Activated CD8-positive, alpha-beta memory T cell treated with anti-CD3 and anti-CD28 coated beads for 4 hours (primary cell): ENCODE results near the gene AKIP1.
"Not testable (repeated sequence)": the region's sequence is repeated elsewhere in the genome, so short reads cannot be mapped to it uniquely, and the experiment has no call there.

Experiments
- DNase-seq, 2 donors: peaks; one replicate each; pipeline ENCODE4 v3.0.0-alpha.2; 2020; ENCODE audit warnings: low read depth in 2 of 2

Gene AKIP1

GRCh38 chr11:8917157-8917825 lies 6.3 kb downstream of the AKIP1 start:
- DNase-seq: no peak

- no peak for DNase-seq
Measured at GRCh38 chr11:8922691-8923090, 11.7 kb downstream of the AKIP1 start.

GRCh38 chr11:8925711-8926110 lies 14.7 kb downstream of the AKIP1 start:
- DNase-seq: no peak

GRCh38 chr11:8926236-8926635 lies 15.2 kb downstream of the AKIP1 start:
- DNase-seq: no peak

- DNase-seq: no peak
Measured at GRCh38 chr11:8927233-8927632, 16.2 kb downstream of the AKIP1 start.

- DNase-seq: no peak
Measured at GRCh38 chr11:8928205-8928604, 17.2 kb downstream of the AKIP1 start.

- DNase-seq: no peak
Measured at GRCh38 chr11:8928981-8929615, 18.1 kb downstream of the AKIP1 start.

- DNase-seq: no peak
Measured at GRCh38 chr11:8930456-8931175, 19.6 kb downstream of the AKIP1 start.

GRCh38 chr11:8932564-8933180 lies 21.7 kb downstream of the AKIP1 start, which contains the start of gene C11orf16:
C11orf16 (minus strand) TSS chr11:8932947; CDS start chr11:8932308, 639 bp downstream.
- no peak for DNase-seq

- DNase-seq: no peak
Measured at GRCh38 chr11:8933931-8934330, 22.9 kb downstream of the AKIP1 start.

GRCh38 chr11:8934742-8935488 lies 23.9 kb downstream of the AKIP1 start:
- no peak for DNase-seq

GRCh38 chr11:8935789-8936188 lies 24.8 kb downstream of the AKIP1 start:
- not testable (repeated sequence) for DNase-seq

GRCh38 chr11:8937159-8937558 lies 26.2 kb downstream of the AKIP1 start:
- no peak for DNase-seq

GRCh38 chr11:8937659-8938058 lies 26.7 kb downstream of the AKIP1 start:
- DNase-seq: no peak

- DNase-seq: no peak
Measured at GRCh38 chr11:8941341-8942103, 30.5 kb downstream of the AKIP1 start.

GRCh38 chr11:8942518-8943066 lies 31.6 kb downstream of the AKIP1 start, which contains the start of gene ASCL3:
ASCL3 (minus strand) TSS chr11:8943016; CDS start chr11:8938161, 4,855 bp downstream.
- no peak for DNase-seq

- no peak for DNase-seq
Measured at GRCh38 chr11:8947230-8947943, 36.4 kb downstream of the AKIP1 start.

- DNase-seq: no peak
Measured at GRCh38 chr11:8948886-8949285, 37.9 kb downstream of the AKIP1 start.

GRCh38 chr11:8956860-8957259 lies 45.9 kb downstream of the AKIP1 start:
- DNase-seq: no peak
